ENCODE measurements around the gene ZMIZ2.
"Not testable (repeated sequence)": the region's sequence is repeated elsewhere in the genome, so short reads cannot be mapped to it uniquely, and the experiment has no call there.

GRCh38 chr7:44703391-44703790 is 45.3 kb upstream of the ZMIZ2 start:
- not testable (repeated sequence) for TF ChIP-seq ZFX (IDR thresholded peaks at IDR 0.05; ENCODE audit: borderline replicate concordance); CTCF (IDR thresholded peaks at IDR 0.05)
